ENCODE measurements around the gene ZDHHC8.

Gene ZDHHC8

DNA sequence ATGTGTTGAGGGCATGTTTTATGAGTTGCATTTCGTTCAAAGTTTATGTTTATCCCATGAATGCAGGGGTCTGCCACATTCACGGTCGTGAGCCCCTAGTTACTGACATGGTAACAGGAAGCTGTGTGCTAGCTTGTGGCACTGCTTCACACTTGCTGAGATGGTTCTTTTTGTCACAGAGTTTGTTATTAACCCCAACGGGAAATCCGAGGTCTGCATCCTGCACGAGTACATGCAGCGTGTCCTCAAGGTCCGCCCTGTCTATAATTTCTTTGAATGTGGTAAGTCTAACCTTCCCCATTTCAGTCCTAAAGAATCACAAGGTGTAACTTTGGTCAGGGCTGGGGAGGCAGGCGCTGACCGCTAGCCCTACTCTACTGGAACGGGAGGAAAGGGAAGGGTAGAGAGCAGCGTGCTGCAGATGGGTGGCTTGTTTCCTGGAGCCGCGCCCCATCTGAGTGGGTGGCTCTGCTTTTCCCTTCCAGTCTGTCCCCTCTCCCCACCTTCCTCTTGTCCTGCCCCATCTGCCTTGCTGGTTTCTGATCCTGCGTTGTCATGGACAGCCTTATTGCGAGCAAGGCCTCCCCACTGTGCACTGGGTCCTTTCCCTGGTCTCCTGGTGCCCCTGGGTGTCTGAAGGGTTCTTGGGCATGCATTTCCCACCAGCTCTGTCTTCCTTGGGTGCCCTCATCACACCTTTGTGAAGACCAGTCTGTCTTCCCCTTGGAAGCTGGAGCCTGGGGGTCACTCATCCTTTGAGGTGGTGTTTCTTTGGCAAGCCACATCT, 39.7 kb upstream of the ZDHHC8 start:
- in situ Hi-C loops (cut with MboI; ENCODE audit: low pct_unique_long_range_greater_than_20kb, low sequenced_read_pairs, unreplicated experiment) = no loop called here
- DNase-seq (ENCODE audit: low spot score) = no peak
- TF ChIP-seq CTCF (IDR thresholded peaks at IDR 0.05; ENCODE audit: extremely low read depth, insufficient read depth, missing control alignments) = no peak

DNA sequence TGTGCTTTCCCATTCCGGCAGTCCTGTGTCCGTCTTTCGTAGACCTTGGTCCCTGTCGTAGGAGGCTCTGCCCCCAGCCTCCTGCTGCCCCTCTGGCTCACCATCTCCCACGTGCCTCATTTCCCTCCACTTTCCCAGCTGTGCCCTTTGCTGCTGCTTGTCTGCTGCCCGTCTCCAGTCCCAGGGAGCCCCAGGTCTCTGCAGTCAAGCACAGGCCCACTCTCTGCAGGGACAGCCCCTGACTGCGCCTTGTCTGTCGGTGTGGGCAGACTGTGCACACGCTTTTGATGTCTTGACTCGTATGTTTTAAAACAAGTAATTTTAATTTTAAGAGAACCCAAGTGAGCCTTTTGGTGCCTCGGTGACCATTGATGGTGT, 39.1 kb upstream of the ZDHHC8 start:
- DNase-seq (ENCODE audit: low spot score) = no peak
- in situ Hi-C loops (cut with MboI; ENCODE audit: low pct_unique_long_range_greater_than_20kb, low sequenced_read_pairs, unreplicated experiment) = no loop called here
- no peak for TF ChIP-seq CTCF (IDR thresholded peaks at IDR 0.05; ENCODE audit: extremely low read depth, insufficient read depth, missing control alignments)

DNA sequence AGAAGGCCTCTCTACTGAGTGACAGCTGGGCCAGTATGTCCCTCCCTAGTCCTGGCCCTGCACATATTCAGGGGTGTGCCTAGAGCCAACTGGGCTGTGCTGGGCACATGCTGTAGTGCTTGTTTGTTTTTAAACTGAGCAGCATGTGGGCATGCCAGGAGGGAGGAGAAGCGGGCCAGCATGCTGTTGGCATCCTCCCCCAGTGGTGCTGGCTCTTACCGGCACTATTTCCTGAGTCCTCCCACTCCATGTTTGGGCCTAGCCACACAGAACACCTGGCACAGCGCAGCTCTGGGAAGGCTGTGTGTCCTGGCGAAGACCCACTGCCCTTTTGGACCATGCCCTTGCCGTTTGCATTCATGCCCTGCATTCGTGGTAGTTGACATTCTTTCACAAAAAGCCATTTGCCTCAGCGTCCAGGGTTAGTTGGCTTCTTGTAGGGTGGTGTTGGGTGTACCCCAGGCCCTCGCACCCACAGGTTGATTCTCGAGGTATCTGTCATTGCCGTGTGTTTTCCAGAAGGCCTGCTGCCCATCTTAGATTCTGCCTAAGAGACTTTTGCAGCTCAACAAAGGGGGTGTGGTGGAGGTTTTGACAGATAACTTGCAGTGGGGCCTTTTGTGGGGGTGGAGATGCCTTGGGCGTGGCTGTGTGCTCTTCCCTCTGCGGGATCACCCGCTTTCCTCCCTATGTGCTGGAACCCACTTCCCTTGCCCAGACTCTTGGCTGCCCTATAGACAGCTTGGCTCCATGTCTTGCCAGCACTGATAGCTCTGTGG, 38.0 kb upstream of the ZDHHC8 start:
- in situ Hi-C loops (cut with MboI; ENCODE audit: low pct_unique_long_range_greater_than_20kb, low sequenced_read_pairs, unreplicated experiment) = no loop called here
- no peak for TF ChIP-seq CTCF (IDR thresholded peaks at IDR 0.05; ENCODE audit: extremely low read depth, insufficient read depth, missing control alignments)
- DNase-seq (ENCODE audit: low spot score) = no peak

DNA sequence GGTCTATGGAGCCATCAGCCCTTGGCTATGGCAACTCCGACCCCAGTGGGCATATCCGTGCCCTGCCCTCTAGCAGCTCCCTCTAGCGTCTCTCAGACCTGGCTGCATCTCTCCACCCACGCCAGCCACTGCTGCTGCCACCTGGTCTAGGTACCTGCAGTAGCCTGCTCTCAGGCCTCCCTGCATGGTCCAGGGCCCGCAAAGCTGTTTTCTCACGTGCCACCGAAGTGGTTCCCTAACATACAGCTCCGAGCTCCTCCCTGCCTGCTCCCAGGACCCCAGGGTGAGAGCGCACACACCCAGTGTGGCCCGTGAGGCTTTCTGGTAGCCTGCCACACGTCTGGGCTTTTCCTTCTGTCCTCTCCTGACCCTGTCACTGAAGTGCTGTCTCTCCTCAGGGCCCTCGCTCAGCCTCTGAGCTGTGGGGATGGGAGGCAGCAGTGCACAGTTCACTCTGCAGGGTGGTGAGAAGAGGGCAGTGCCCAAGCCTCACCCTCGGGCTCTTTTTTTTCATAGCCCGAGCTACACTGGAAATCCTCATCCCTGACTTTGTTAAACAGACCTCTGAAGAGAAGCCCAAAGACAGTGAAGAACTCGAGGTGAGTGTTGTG, 37.3 kb upstream of the ZDHHC8 start:
- no peak for DNase-seq (ENCODE audit: low spot score)
- no peak for TF ChIP-seq CTCF (IDR thresholded peaks at IDR 0.05; ENCODE audit: extremely low read depth, insufficient read depth, missing control alignments)
- in situ Hi-C loops (cut with MboI; ENCODE audit: low pct_unique_long_range_greater_than_20kb, low sequenced_read_pairs, unreplicated experiment) = no loop called here

- no peak for DNase-seq (ENCODE audit: low spot score)
- TF ChIP-seq CTCF (IDR thresholded peaks at IDR 0.05; ENCODE audit: extremely low read depth, insufficient read depth, missing control alignments) = no peak
- in situ Hi-C loops (cut with MboI; ENCODE audit: low pct_unique_long_range_greater_than_20kb, low sequenced_read_pairs, unreplicated experiment) = no loop called here
Measured at GRCh38 chr22:20095521-20095920, 36.1 kb upstream of the ZDHHC8 start.

DNA sequence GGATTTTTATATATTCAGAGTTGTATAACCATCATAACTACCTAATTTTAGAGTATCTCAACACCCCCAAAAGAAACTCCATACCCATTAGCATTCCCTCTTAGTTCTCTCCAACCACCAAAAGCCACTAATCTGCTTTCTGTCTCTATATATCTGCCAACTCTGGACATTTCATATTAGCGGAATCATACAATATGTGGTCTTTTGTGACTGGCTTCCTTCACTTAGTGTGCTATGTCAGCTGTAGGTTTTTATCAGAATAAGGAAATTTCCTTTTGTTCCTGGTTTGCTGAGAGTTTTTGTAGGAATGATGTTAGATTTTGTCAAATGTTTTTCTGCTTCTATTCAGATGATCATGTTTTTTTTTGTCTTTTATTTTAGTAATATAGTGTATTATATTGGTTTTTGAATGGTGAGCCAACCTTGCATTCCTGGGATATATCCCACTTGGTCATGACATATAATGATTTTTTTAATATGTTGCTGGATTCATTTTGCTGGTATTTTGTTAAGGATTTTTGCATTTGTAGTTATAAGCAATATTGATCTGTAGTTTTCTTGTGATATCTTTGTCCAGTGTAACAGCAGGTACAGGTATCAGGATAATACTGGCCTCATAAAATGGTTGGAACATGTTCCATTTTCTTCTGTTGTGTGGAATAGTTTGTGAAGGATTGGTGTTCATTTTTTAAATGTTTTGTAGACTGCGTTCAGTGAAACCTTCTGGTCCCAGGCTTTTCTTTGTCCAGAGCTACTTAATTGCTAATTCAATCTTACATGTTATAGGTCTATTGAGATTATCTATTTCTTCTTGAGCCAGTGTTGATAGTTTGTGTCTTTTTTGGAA, 34.8 kb upstream of the ZDHHC8 start:
- DNase-seq (ENCODE audit: low spot score) = no peak
- TF ChIP-seq CTCF (IDR thresholded peaks at IDR 0.05; ENCODE audit: extremely low read depth, insufficient read depth, missing control alignments) = no peak
- in situ Hi-C loops (cut with MboI; ENCODE audit: low pct_unique_long_range_greater_than_20kb, low sequenced_read_pairs, unreplicated experiment) = no loop called here

All from GM13977 (cell line).